ENCODE results near the gene MXD4. TPM values are rescaled to one million over a fixed set of nuclear protein-coding genes. Genes with fewer than 3 reads are reported as not detected.

MXD4 gene
- total RNA-seq, 6 experiments from 2014 or later, result 56.5 to 81.8 (median 60.3) TPM

DNA sequence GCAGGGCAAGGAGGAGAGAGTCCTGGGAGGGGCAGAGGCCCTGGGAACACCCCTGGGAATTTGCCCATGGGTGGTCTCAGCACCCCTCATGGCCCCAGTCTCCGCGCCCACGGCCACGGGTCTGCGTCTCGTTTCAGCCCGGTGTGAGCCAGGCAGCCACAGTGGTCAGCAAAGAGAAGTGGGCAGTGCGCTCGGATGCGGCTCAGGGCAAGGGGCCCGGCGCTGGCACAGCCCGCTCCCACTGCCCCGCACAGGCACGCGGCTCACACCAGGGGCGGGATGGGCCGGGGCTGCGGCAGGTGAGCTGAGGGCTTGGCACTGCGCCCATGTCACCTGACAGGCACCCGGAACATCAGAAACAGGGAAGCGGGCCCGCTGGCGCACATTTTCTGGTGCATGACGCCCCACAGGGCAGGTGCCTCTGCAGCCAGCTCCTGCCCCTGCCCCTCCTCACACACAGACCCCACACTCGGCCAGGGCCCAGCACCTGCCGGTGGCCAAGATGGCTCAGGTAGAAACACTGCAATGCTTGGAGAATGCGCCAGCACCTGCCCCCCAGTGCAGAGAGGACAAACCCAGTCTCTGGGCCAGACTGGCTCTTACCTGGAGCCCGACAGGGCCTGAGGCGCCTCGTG lies 41.9 kb upstream of the MXD4 start:
- no peak for DNase-seq
- Mint-ChIP-seq H3K27me3 (ENCODE audit: insufficient read depth) (peaks cover 10% of the 10 kb centered on the region), H3K27ac (no peak overlapping the region), H3K4me3 (no peak overlapping the region), H3K36me3 (ENCODE audit: low read depth) (peaks cover 8% of the 10 kb centered on the region), H3K9me3 (peaks cover 11% of the 10 kb centered on the region), H3K4me1 (ENCODE audit: low read depth) (no peaks in the 10 kb centered on the region)
- TF ChIP-seq, protein P1, sequence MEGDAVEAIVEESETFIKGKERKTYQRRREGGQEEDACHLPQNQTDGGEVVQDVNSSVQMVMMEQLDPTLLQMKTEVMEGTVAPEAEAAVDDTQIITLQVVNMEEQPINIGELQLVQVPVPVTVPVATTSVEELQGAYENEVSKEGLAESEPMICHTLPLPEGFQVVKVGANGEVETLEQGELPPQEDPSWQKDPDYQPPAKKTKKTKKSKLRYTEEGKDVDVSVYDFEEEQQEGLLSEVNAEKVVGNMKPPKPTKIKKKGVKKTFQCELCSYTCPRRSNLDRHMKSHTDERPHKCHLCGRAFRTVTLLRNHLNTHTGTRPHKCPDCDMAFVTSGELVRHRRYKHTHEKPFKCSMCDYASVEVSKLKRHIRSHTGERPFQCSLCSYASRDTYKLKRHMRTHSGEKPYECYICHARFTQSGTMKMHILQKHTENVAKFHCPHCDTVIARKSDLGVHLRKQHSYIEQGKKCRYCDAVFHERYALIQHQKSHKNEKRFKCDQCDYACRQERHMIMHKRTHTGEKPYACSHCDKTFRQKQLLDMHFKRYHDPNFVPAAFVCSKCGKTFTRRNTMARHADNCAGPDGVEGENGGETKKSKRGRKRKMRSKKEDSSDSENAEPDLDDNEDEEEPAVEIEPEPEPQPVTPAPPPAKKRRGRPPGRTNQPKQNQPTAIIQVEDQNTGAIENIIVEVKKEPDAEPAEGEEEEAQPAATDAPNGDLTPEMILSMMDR (IDR thresholded peaks at IDR 0.05), result no peak

DNA sequence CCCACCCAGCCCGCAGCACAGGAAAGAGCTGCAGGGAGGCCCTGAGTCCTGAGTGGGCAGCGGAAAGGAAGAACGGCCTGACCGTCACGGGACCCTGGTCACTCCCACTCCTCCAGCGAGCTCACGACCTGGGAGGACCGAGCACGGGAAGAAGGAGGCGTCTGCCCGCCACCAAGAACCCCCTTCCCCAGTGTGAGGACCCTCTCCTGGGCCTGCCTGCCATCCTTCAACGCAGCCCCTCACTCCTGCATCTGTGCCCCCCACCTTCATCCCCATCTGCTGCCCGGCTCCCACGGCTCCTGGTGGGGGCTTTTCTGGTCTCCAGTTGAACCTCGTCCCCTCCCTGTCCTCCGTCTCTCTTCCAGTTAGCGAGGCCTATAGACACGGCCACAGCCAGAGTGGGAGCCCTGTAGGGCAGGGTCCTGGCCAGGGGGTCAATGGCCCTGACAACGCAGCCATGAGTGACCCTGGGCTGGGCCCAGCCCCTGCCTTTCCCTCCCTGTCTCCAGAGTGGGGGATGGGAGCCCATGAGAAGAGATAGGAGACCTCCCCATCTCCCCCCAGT lies 41.3 kb upstream of the MXD4 start:
- peaks cover 11% of the 10 kb centered on the region for H3K9me3 Mint-ChIP-seq
- peaks cover 8% of the 10 kb centered on the region for H3K36me3 Mint-ChIP-seq (ENCODE audit: low read depth)
- peaks cover 13% of the 10 kb centered on the region for H3K27me3 Mint-ChIP-seq (ENCODE audit: insufficient read depth)
- H3K4me1 Mint-ChIP-seq (ENCODE audit: low read depth), result no peaks in the 10 kb centered on the region
- H3K27ac Mint-ChIP-seq, result no peak overlapping the region
- H3K4me3 Mint-ChIP-seq, result no peak overlapping the region
- TF ChIP-seq, protein P1 (IDR thresholded peaks at IDR 0.05), result no peak
- DNase-seq, result no peak

DNA sequence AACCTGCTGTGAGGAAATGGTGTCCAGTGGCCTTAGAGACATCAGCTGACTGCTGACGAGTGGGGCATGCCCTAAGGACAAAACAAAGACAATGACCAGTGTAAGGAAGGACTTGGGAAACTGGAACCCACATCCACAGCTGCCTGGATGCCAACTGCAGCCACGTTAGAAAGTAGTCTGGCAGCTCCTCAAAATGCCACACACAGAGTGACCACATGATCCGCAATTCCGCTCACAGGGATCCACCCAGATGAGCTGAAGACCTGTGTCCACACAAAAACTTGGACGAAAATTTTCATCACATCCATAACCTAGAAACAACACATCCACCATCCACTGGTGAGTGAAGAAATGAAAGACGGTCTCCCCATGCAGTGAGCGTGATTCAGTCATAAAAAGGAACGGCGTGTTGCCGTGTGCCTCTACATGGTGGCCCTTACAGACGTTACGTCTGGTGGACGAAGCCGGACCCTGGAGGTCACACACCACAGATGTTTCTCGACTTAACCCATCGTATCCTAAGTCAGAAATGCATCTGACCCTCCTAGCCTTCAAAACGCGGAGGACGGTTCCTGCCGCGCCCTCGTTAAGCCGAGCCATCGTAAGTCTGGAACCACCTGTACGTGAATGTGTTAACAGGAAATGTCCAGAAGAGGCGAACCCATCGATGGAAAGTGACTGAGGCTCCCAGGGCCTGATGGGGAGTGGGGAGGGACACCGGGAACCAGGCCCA lies 40.6 kb upstream of the MXD4 start:
- Mint-ChIP-seq H3K36me3 (ENCODE audit: low read depth) (peaks cover 8% of the 10 kb centered on the region), H3K4me3 (no peak overlapping the region)
- TF ChIP-seq, protein P1 (IDR thresholded peaks at IDR 0.05), result no peak

DNA sequence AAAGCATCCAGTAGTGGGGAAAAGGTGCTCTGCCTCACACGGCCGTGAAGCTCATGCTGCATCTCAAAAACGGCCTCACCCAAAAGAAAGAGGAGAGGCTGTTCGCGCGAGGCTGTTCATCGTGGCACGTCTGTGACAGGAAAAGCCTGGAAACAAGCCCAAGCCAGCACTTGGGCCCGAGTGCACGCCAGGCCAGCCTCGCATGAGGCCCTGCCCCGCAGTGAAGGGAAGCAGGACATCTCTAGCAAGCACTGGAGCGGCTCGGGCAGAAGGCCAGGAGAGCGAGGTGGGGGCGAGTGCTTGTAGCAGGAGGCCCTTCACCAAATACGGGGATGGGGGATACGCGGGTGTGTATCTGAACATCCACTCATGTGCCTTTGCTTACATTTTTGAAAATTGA lies 39.9 kb upstream of the MXD4 start:
- Mint-ChIP-seq H3K9me3 (peaks cover 11% of the 10 kb centered on the region), H3K27me3 (ENCODE audit: insufficient read depth) (peaks cover 20% of the 10 kb centered on the region), H3K4me1 (ENCODE audit: low read depth) (no peaks in the 10 kb centered on the region), H3K36me3 (ENCODE audit: low read depth) (peaks cover 8% of the 10 kb centered on the region), H3K27ac (no peak overlapping the region), H3K4me3 (no peak overlapping the region)
- DNase-seq, result no peak
- TF ChIP-seq, protein P1 (IDR thresholded peaks at IDR 0.05), result no peak

More for the DNA sequence above, 40.6 kb upstream of the MXD4 start:
- no peak overlapping the region for H3K27ac Mint-ChIP-seq
- H3K27me3 Mint-ChIP-seq (ENCODE audit: insufficient read depth), result peaks cover 16% of the 10 kb centered on the region
- no peaks in the 10 kb centered on the region for H3K4me1 Mint-ChIP-seq (ENCODE audit: low read depth)
- DNase-seq, result no peak
- peaks cover 11% of the 10 kb centered on the region for H3K9me3 Mint-ChIP-seq

DNA sequence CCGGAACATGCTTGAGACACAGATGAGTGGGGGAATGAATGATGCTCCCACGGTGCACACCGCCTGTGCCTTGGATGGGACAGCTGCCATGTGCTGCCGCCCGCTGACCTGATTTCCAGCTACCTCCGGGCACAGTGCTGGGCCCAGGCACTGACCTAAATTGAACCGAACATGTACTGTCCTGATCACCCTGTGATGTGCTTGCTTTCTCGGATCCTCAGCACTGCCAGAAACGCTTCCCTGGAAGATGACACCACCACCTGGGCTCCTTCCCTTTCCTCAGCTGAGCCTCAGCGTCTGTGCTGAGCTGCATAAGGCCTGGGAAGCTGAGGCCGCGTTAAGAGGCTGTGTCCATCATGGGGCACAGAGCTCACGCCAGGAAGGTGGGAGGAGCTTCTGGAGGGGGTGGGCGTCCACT lies 39.3 kb upstream of the MXD4 start:
- DNase-seq, result no peak
- no peak overlapping the region for H3K4me3 Mint-ChIP-seq
- TF ChIP-seq, protein P1 (IDR thresholded peaks at IDR 0.05), result no peak

More for the DNA sequence above, 39.3 kb upstream of the MXD4 start:
- H3K27me3 Mint-ChIP-seq (ENCODE audit: insufficient read depth), result peaks cover 20% of the 10 kb centered on the region
- H3K4me1 Mint-ChIP-seq (ENCODE audit: low read depth), result no peaks in the 10 kb centered on the region
- peaks cover 8% of the 10 kb centered on the region for H3K36me3 Mint-ChIP-seq (ENCODE audit: low read depth)
- H3K9me3 Mint-ChIP-seq, result peaks cover 11% of the 10 kb centered on the region
- no peak overlapping the region for H3K27ac Mint-ChIP-seq

Data from HFFc6 (cell line).